ENCODE results near the gene IL31RA. TPM values are rescaled to one million over a fixed set of nuclear protein-coding genes. Genes with fewer than 3 reads are reported as not detected.

Gene IL31RA
- total and polyA plus RNA-seq, 2 experiments from 2014 or later, result not detected

- no peaks in the 10 kb centered on the region for H3K27me3 ChIP-seq (ENCODE audit: insufficient read depth)
- H3K4me3 Mint-ChIP-seq, result no peak overlapping the region
- H3K79me2 ChIP-seq (replicated peaks; ENCODE audit: insufficient read depth), result no peaks in the 10 kb centered on the region
- H3K4me1 Mint-ChIP-seq, result peaks cover 8% of the 10 kb centered on the region
- H3K9me2 ChIP-seq (ENCODE audit: insufficient read depth), result no peaks in the 10 kb centered on the region
- no peak overlapping the region for H3K27ac ChIP-seq (ENCODE audit: low read depth)
- H3K4me3 ChIP-seq, result no peak overlapping the region
- H3K27me3 Mint-ChIP-seq (ENCODE audit: insufficient read depth, low read depth, poor library complexity), result peaks cover 4% of the 10 kb centered on the region
- no peaks in the 10 kb centered on the region; the same call in 1 of the 2 replicates for H4K20me1 ChIP-seq (replicated peaks; ENCODE audit: insufficient read depth)
- H3K9me3 Mint-ChIP-seq, result no peaks in the 10 kb centered on the region; the same call in 2 of the 3 replicates
- no peak overlapping the region for H2AFZ ChIP-seq
- no peak overlapping the region for H3K4me2 ChIP-seq
- no peak overlapping the region for H3K27ac Mint-ChIP-seq
- H3K36me3 ChIP-seq (ENCODE audit: insufficient read depth), result no peaks in the 10 kb centered on the region
- H3K4me1 ChIP-seq (ENCODE audit: insufficient read depth), result no peaks in the 10 kb centered on the region
- no peaks in the 10 kb centered on the region; the same call in 2 of the 3 replicates for H3K36me3 Mint-ChIP-seq (ENCODE audit: low read depth)
- no peaks in the 10 kb centered on the region for H3F3A ChIP-seq (replicated peaks; ENCODE audit: low read depth)
- ATAC-seq, result no peak
- no peak for DNase-seq (ENCODE audit: low spot score)
- TF ChIP-seq EZH2phosphoT487 (IDR thresholded peaks at IDR 0.05; ENCODE audit: unreplicated experiment) (no peak), NANOG (IDR thresholded peaks at IDR 0.05; ENCODE audit: borderline replicate concordance) (no peak), JUNB (IDR thresholded peaks at IDR 0.05; ENCODE audit: unreplicated experiment) (no peak), ZNF331 (CRISPR knock-in tag; IDR thresholded peaks at IDR 0.05; ENCODE audit: low read depth) (no peak), REST (IDR thresholded peaks at IDR 0.05; ENCODE audit: unreplicated experiment) (no peak), ZNF462 (CRISPR knock-in tag; IDR thresholded peaks at IDR 0.05) (no peak), STAT1 (IDR thresholded peaks at IDR 0.05; ENCODE audit: unreplicated experiment) (no peak), CREB1 (CRISPR knock-in tag; IDR thresholded peaks at IDR 0.05; ENCODE audit: low read depth) (no peak), ETS1 (IDR thresholded peaks at IDR 0.05) (no peak), ZNF114 (CRISPR knock-in tag; IDR thresholded peaks at IDR 0.05) (no peak), CTCF (conservative IDR thresholded peaks at IDR 0.05; ENCODE audit: low read depth in 2 of 2) (no peak), POLR2AphosphoS5 (IDR thresholded peaks at IDR 0.05; ENCODE audit: low read depth) (no peak), EZH2 (IDR thresholded peaks at IDR 0.05; ENCODE audit: low read depth, unreplicated experiment) (no peak)
These were observed 73.6 kb downstream of the IL31RA start for GRCh38 chr5:55924744-55925143.
